Superior temporal gyrus (tissue), 1 donor: Measurements from ENCODE around the gene CHST11.

Source experiments
- DNase-seq: peaks from one replicate; pipeline ENCODE4 v3.0.0-alpha.2; 2016; ENCODE audit errors: extremely low spot score

The CHST11 gene

GRCh38 chr12:104503191-104503590 lies 46.4 kb downstream of the CHST11 start:
- no peak for DNase-seq

- DNase-seq, result no peak
These were observed 47.4 kb downstream of the CHST11 start for GRCh38 chr12:104504146-104504545.

- DNase-seq, result no peak
These were observed 48.5 kb downstream of the CHST11 start for GRCh38 chr12:104505095-104505818.

GRCh38 chr12:104506676-104507401 lies 50.1 kb downstream of the CHST11 start:
- no peak for DNase-seq

- no peak for DNase-seq
These were observed 50.9 kb downstream of the CHST11 start for GRCh38 chr12:104507672-104508071.

- DNase-seq, result no peak
These were observed 52.2 kb downstream of the CHST11 start for GRCh38 chr12:104508752-104509446.

- DNase-seq, result no peak
These were observed 53.6 kb downstream of the CHST11 start for GRCh38 chr12:104510145-104510872.

GRCh38 chr12:104510873-104511440 lies 54.2 kb downstream of the CHST11 start:
- no peak for DNase-seq

- DNase-seq, result no peak
These were observed 56.9 kb downstream of the CHST11 start for GRCh38 chr12:104513681-104514080.

GRCh38 chr12:104514092-104514810 lies 57.5 kb downstream of the CHST11 start:
- no peak for DNase-seq

- DNase-seq, result no peak
These were observed 59.2 kb downstream of the CHST11 start for GRCh38 chr12:104515899-104516298.

- DNase-seq, result no peak
These were observed 60.1 kb downstream of the CHST11 start for GRCh38 chr12:104516821-104517220.

GRCh38 chr12:104517880-104518279 lies 61.1 kb downstream of the CHST11 start:
- no peak for DNase-seq

- no peak for DNase-seq
These were observed 62.7 kb downstream of the CHST11 start for GRCh38 chr12:104519190-104520019.

GRCh38 chr12:104520242-104520900 lies 63.6 kb downstream of the CHST11 start:
- no peak for DNase-seq

- no peak for DNase-seq
These were observed 65.0 kb downstream of the CHST11 start for GRCh38 chr12:104521731-104522130.

- DNase-seq, result no peak
These were observed 66.4 kb downstream of the CHST11 start for GRCh38 chr12:104522985-104523722.

- no peak for DNase-seq
These were observed 67.5 kb downstream of the CHST11 start for GRCh38 chr12:104524034-104524832.
